KBM-7 (cell line): ENCODE measurements around the gene KRTAP1-4.
"Not testable (repeated sequence)": the region's sequence is repeated elsewhere in the genome, so short reads cannot be mapped to it uniquely, and the experiment has no call there.

Source experiments
- DNase-seq: peaks from one replicate; pipeline ENCODE4 v3.0.0-alpha.2; 2015
- in situ Hi-C: fragments of 300-500 bp; cut with MboI; formaldehyde crosslinking; loops from 2 replicates; pipeline ENCODE4 v1.14.3; 2020; ENCODE audit warnings: low sequenced_read_pairs, low pct_unique_long_range_greater_than_20kb, mixed read lengths

The KRTAP1-4 gene

GRCh38 chr17:41010441-41010840 is 19.6 kb downstream of the KRTAP1-4 start:
- no peak for DNase-seq
- in situ Hi-C loops, result no loop called here

GRCh38 chr17:41009936-41010335 is 20.1 kb downstream of the KRTAP1-4 start:
- DNase-seq, result no peak

DNA sequence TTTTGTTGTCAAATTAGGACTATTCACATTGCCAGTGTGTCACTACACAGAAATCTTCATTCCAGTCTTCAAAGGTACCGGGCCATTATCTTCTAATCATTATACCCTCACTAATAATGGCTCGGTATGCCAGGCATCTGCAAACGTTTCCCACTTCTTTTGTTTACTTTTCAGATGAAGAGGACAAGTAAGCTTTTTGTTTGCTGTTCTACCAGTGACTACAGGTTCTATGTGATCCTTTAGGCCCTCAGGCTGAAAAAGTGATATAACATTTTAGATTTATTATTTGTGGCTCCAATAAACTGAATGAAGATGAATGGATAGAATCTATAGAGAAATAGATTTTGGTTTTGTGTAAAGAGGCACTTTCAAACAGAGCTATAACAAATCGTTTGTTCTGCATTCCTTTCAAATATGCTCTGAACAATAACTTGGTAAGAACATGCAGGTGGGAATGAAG is 20.7 kb downstream of the KRTAP1-4 start:
- in situ Hi-C loops, result no loop called here
- DNase-seq, result no peak

More at GRCh38 chr17:41009936-41010335, 20.1 kb downstream of the KRTAP1-4 start:
- in situ Hi-C loops, result no loop called here

- DNase-seq, result no peak
- in situ Hi-C loops, result no loop called here
These were observed 21.2 kb downstream of the KRTAP1-4 start, which contains the start of gene KRTAP3-1 for GRCh38 chr17:41008811-41009210. Gene KRTAP3-1, minus strand, starts transcription at chr17:41009128. Its CDS starts 54 bp downstream, at chr17:41009074.

- in situ Hi-C loops, result no loop called here
- no peak for DNase-seq
These were observed 25.6 kb downstream of the KRTAP1-4 start for GRCh38 chr17:41004397-41004796.

- no peak for DNase-seq
- in situ Hi-C loops, result no loop called here
These were observed 26.1 kb downstream of the KRTAP1-4 start for GRCh38 chr17:41003926-41004325.

DNA sequence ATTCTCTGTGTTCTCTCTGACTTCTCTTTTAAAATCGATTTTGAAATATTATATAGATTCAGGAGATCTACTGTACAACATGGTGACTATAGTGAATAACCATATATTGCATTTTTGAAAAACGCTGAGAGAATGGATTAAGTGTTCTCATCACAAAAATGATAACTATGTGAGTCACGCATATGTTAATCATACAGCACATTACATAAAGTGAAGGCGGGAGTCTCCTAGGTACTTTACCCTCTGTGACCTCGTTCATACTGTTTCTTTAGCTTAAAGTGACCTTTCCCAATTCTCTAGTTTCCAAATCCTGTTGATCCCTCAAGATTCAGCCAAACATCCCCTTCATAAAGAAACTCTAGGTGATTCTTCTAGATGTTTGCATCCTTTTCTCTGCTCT is 27.2 kb downstream of the KRTAP1-4 start:
- DNase-seq, result no peak
- in situ Hi-C loops, result no loop called here

DNA sequence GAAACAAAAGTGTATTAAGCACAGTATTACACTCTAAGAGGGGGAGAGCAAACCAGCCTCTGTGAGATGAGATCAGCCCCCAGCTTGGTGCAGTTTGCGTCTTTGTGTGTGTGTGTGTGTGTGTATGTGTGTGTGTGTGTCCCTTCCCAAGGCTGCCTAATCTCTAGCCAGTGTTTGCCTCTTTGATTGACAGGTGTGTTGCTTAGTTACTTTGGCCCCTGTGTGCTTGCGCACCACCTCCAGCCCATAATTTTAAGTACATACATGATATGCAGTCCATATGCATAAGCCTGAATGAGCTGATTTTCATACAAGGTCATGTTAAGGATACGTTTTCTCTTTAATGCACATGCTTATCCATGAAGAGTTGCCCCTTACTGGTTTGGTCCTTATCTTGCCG is 28.2 kb downstream of the KRTAP1-4 start:
- in situ Hi-C loops, result no loop called here
- DNase-seq, result no peak

GRCh38 chr17:40999563-40999962 is 30.4 kb downstream of the KRTAP1-4 start, which contains the start of gene KRTAP3-2:
Gene KRTAP3-2, minus strand, starts transcription at chr17:40999906. Its CDS starts 53 bp downstream, at chr17:40999853.
- DNase-seq, in situ Hi-C loops: not testable (repeated sequence)

GRCh38 chr17:40997361-40997760 is 32.6 kb downstream of the KRTAP1-4 start:
- DNase-seq, result no peak
- in situ Hi-C loops, result no loop called here

DNA sequence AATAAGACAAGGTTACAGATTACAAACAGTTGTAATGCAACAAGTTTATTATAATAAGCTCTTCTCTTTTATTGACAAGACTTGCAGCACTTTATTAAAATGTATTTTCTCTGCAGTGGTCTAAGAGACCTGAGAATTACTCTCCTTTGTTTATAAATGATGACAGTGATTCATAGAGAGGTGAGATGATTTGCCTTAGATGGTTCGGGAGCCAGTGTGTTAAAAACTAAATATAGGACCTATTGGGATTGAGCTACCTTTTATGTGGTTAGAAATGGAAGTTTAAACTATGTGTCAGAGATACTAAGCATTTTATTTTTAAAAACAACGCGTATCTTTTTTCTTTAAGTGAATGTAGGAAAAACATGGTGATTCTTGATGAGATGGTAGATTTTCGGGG is 33.2 kb downstream of the KRTAP1-4 start:
- no peak for DNase-seq
- in situ Hi-C loops, result no loop called here

- in situ Hi-C loops, result no loop called here
- DNase-seq, result no peak
These were observed 34.9 kb downstream of the KRTAP1-4 start for GRCh38 chr17:40995116-40995515.

- in situ Hi-C loops, result no loop called here
- no peak for DNase-seq
These were observed 36.2 kb downstream of the KRTAP1-4 start, which contains the start of gene KRTAP3-3 for GRCh38 chr17:40993839-40994238. Gene KRTAP3-3, minus strand, starts transcription at chr17:40994164. Its CDS starts 67 bp downstream, at chr17:40994097.

DNA sequence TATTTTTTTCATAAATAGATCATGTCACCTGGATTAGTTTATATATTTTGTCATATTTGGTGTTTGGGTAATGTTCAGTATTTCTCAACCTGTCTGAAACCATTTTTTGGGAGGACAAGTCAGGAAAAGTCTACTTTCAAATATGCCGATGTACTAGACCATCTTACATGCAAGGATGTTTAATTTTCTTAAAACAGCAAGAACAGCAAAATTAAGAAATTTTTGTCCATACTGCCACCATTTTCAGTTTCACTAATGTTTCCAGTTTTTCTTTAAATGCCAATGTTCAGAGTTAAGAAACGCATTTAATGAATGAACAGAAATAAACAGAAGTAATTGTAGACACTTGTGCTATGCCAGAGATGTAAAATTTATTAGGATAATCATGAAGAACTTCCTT is 36.9 kb downstream of the KRTAP1-4 start:
- in situ Hi-C loops, result no loop called here
- DNase-seq, result no peak

GRCh38 chr17:40992666-40993065 is 37.3 kb downstream of the KRTAP1-4 start:
- in situ Hi-C loops, result no loop called here
- DNase-seq, result no peak

DNA sequence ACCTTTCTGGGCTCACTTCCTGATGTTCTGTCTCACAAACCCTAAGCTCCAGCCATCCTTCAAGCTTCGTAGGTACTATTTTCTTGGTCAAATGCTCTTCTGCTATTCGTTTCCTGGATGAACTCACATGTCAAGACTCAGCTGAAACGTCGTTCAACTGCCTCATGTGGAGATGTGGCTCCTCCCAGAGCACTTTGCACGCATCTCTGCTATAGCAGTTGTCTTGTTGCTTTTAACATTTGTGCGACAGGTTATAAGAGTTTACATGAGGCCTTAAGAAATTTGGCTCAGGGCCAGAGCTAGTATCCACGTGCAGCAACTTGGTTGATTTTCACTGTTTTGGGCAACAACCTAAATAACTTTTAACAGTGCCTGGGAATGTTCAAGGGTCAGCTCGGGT is 43.1 kb downstream of the KRTAP1-4 start:
- in situ Hi-C loops, result no loop called here
- DNase-seq, result no peak

DNA sequence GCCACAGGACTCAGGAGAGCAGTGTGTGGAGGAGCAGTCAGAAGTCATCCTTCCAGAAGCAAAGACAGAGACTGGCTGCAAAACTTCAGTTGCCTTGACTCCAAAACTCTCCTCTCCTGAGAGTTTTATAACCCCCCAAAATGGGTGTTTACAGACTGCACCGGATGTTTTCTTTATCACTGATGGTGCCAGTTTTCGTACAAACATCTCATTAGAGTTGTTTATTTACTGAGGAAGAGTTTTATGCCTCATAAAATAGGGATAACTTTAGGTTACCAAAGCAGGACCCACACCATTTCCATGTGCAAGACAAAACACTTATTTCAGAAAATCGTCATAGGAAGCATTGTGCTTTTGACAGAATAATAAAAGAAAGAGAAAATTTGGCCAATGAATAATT is 45.8 kb downstream of the KRTAP1-4 start, which contains the start of gene KRT40:
Gene KRT40, minus strand, starts transcription at position 101 of the 400 bp plus-strand sequence. Its CDS starts 53 bp downstream, at position 48.
- in situ Hi-C loops, result no loop called here
- no peak for DNase-seq

- in situ Hi-C loops, result no loop called here
- DNase-seq, result no peak
These were observed 48.9 kb downstream of the KRTAP1-4 start for GRCh38 chr17:40981115-40981514.

DNA sequence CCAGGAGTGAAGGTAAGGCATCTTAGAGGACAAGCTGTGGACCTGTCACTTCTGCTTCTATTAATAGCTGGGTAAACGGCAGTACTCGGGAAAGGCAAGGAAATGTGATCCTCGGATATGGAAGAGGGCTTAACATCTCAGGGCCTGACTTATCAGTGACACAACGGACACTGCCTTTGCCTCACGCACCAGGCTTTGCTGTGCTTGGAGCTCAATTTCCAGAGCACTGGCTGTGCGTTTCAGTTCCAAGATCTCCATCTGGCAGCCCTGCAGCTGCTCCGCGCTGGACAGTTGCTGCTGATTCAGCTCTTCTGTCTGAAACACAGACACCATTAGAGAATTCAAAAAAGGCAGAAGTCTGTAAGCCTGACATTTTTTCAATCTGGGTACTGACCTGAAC is 49.4 kb downstream of the KRTAP1-4 start:
- no peak for DNase-seq

GRCh38 chr17:40980117-40980516 is 49.9 kb downstream of the KRTAP1-4 start:
- no peak for DNase-seq
- in situ Hi-C loops, result no loop called here

More for the DNA sequence above, 49.4 kb downstream of the KRTAP1-4 start:
- in situ Hi-C loops, result no loop called here
